Liver (tissue), 9 donors: Measurements from ENCODE around the gene ZAP70. TPM values are rescaled to one million over a fixed set of nuclear protein-coding genes. Genes with fewer than 3 reads are reported as not detected.

Experiments used
- DNase-seq: peaks from one replicate; pipeline ENCODE4 v3.0.0-alpha.2; 2017; ENCODE audit warnings: low spot score
- H3K27ac ChIP-seq, 2 donors: one replicate each; pipeline ENCODE4 v1.7.0; 2013; ENCODE audit warnings: inconsistent platforms in 2 of 2, low read length in 2 of 2, control low read depth in 1 of 2, low read depth in 1 of 2, mild to moderate bottlenecking in 1 of 2
- H3K27me3 ChIP-seq, 4 donors: one replicate each; pipeline versions ENCODE4 v1.6.1 to v1.7.0; 2013; ENCODE audit warnings: low read length in 3 of 4, inconsistent platforms in 1 of 4, mild to moderate bottlenecking in 1 of 4, moderate library complexity in 1 of 4; ENCODE audit not compliant: control insufficient read depth in 4 of 4, insufficient read depth in 4 of 4
- H3K36me3 ChIP-seq, 4 donors: one replicate each; pipeline versions ENCODE4 v1.6.1 to v1.7.0; 2013; ENCODE audit warnings: low read length in 3 of 4, mild to moderate bottlenecking in 3 of 4, low read depth in 1 of 4, moderate library complexity in 1 of 4; ENCODE audit not compliant: control insufficient read depth in 4 of 4, insufficient read depth in 3 of 4
- H3K4me1 ChIP-seq, 4 donors: one replicate each; pipeline versions ENCODE4 v1.6.1 to v1.7.0; 2013; ENCODE audit warnings: low read length in 3 of 4, mild to moderate bottlenecking in 3 of 4, moderate library complexity in 1 of 4; ENCODE audit not compliant: control insufficient read depth in 4 of 4, insufficient read depth in 4 of 4
- H3K4me3 ChIP-seq, 3 donors: one replicate each; pipeline versions ENCODE4 v1.6.1 to v1.7.0; 2013; ENCODE audit warnings: low read length in 3 of 3, control low read depth in 1 of 3, low read depth in 1 of 3, mild to moderate bottlenecking in 1 of 3
- H3K9ac ChIP-seq, 2 donors: one replicate each; pipeline ENCODE4 v1.7.0; 2013; ENCODE audit warnings: low read length in 2 of 2, mild to moderate bottlenecking in 2 of 2, moderate library complexity in 2 of 2, control low read depth in 1 of 2, low read depth in 1 of 2
- H3K9me3 ChIP-seq, 4 donors: one replicate each; pipeline versions ENCODE4 v1.6.1 to v1.7.0; 2013; ENCODE audit warnings: low read length in 3 of 4; ENCODE audit not compliant: control insufficient read depth in 4 of 4
- FOXA1 ChIP-seq: IDR thresholded peaks from 2 replicates; pipeline ENCODE4 v1.6.1; 2016; ENCODE audit warnings: antibody characterized with exemption
- FOXA2 ChIP-seq: IDR thresholded peaks from 2 replicates; pipeline ENCODE4 v1.6.1; 2016; ENCODE audit warnings: antibody characterized with exemption
- GABPA ChIP-seq, 2 donors: IDR thresholded peaks in 1 of 2; conservative IDR thresholded peaks in 1 of 2; 2 replicates each; pipeline ENCODE4 v1.6.1; 2016; ENCODE audit warnings: antibody characterized with exemption in 2 of 2, mild to moderate bottlenecking in 1 of 2, moderate library complexity in 1 of 2
- HNF4A ChIP-seq, 2 donors: conservative IDR thresholded peaks; 2 replicates each; pipeline ENCODE4 v1.6.1; 2016; ENCODE audit warnings: antibody characterized with exemption in 2 of 2, mild to moderate bottlenecking in 2 of 2
- JUND ChIP-seq, 2 donors: IDR thresholded peaks; 2 replicates each; pipeline ENCODE4 v1.6.1; 2016; ENCODE audit warnings: antibody characterized with exemption in 2 of 2
- NR2F2 ChIP-seq: IDR thresholded peaks from 2 replicates; pipeline ENCODE4 v1.6.1; 2016; ENCODE audit warnings: antibody characterized with exemption
- RAD21 ChIP-seq, 2 donors: IDR thresholded peaks; 2 replicates each; pipeline ENCODE4 v1.6.1; 2016; ENCODE audit warnings: antibody characterized with exemption in 2 of 2, mild to moderate bottlenecking in 2 of 2
- SP1 ChIP-seq: IDR thresholded peaks from 2 replicates; pipeline ENCODE4 v1.6.1; 2018; ENCODE audit warnings: antibody characterized with exemption, mild to moderate bottlenecking
- TAF1 ChIP-seq: conservative IDR thresholded peaks from 2 replicates; pipeline ENCODE4 v1.6.1; 2016; ENCODE audit warnings: antibody characterized with exemption, mild to moderate bottlenecking
- WGBS: extraction: QIAGEN DNeasy Blood & Tissue Kit; methylation state at CpG from one replicate; pipeline ENCODE4 v1.1.7; 2013; 5-methylcytosine and 5-hydroxymethylcytosine counted together
- polyA plus RNA-seq, 2 donors: library from polyadenylated mRNA; stranded (reverse) in 1 of 2; unstranded in 1 of 2; fragments of 200-250 nt in 1 of 2; fragments of >200 nt in 1 of 2; fragmentation: Nextera tagmentation in 1 of 2; extraction: Ambion mirVana in 1 of 2; gene quantifications; one replicate each; pipeline versions ENCODE4 v1.2.1 to v1.2.3, GENCODE V29; 2013 to 2015
- total RNA-seq, 2 donors: library from RNA; depleted of rRNA; stranded (reverse); fragments of >200 nt; gene quantifications; one replicate each; pipeline ENCODE4 v1.2.3, GENCODE V29; 2014
- TF ChIP-seq, protein P1 (sequence below): fragments of 150-350 bp; IDR thresholded peaks from 2 replicates; pipeline ENCODE4 v1.5.1; 2017; ENCODE audit warnings: improper control_type of control experiment, low read depth, low read length; ENCODE audit not compliant: missing input control
- TF ChIP-seq, protein P2 (sequence below): IDR thresholded peaks from 2 replicates; pipeline ENCODE4 v1.6.1; 2016; ENCODE audit warnings: antibody characterized with exemption, mild to moderate bottlenecking
- TF ChIP-seq, protein P3 (sequence below): IDR thresholded peaks from 2 replicates; pipeline ENCODE4 v1.6.1; 2016; ENCODE audit warnings: antibody characterized with exemption
- donor health status: healthy.
- donor health status: healthy.
- donor health status: healthy.
- donor health status: healthy.
- donor health status: healthy.

ZAP70 gene
- total and polyA plus RNA-seq, 4 donors: 1.2 to 4.9 (median 1.4) TPM

DNA sequence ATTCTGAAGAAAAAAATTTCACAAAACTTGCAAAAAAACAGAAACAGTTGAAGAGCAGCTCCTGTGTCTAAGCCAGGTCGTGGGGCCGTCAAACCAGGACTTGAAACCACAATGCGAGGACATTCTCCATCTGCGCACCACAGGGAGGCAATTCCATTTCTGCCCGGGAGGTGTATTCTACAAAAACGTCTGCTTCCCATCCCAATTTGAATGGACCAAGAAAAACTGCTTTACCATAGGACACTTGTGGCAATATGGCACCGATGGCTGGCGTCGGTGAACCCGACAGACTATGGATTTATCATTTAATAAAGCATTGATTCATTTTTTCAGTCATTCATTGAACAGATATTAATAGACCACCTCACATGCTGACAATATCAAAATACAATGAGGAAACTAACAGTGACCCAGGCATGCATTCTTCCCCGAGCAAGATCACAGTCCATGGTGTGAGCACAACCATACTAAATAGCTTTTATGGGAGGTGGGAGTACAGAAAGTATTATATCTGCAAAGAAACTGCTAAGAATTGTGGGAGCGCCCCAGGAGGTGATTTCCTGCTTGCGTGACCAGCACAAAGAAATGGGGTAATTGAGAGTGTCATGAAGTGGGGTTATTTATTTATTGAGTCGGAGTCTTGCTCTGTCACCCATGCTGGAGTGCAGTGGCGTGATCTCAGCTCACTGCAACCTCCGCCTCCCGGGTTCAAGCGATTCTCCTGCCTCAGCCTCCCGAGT lies 10.5 kb upstream of the ZAP70 start:
- Histone ChIP-seq H3K9ac (no peak overlapping the region), H3K4me1 (peaks cover 0 to 3% (median 0%) of the 10 kb centered on the region in 4 donors), H3K9me3 (no peaks in the 10 kb centered on the region), H3K27me3 (no peaks in the 10 kb centered on the region), H3K4me3 (no peak overlapping the region), H3K27ac (no peak overlapping the region), H3K36me3 (no peaks in the 10 kb centered on the region)
- no peak for DNase-seq
- no peak for TF ChIP-seq SP1
- WGBS: 93% methylated on average over 19 of the region's 19 CpGs

DNA sequence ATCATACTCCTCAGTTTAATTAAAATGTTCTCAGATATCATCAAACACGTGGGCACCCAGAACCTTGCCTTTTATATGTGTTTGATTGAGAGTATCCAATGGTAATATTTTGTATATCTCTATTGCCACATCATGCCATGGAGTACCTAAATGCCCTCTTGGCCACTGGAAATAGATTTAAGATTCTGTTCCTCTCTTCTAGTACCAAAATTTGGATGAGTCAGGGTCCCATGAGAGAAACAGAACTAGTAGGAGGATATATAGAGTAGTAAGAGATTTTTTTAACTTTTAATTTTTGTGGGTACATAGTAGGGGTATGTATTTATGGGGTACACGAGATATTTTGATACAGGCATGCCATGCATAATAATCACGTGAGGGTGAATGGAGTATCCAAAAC lies 9.6 kb upstream of the ZAP70 start:
- 70% methylated on average over 3 of the region's 3 CpGs for WGBS

More for the DNA sequence above, 9.6 kb upstream of the ZAP70 start:
- TF ChIP-seq HNF4A (conservative IDR thresholded peaks at IDR 0.05) (no peak), SP1 (no peak), FOXA1 (no peak), TAF1 (no peak), GABPA (IDR thresholded peaks at IDR 0.05 in 1 of 2, conservative IDR thresholded peaks at IDR 0.05 in 1 of 2) (no peak), JUND (IDR thresholded peaks at IDR 0.05) (no peak), NR2F2 (no peak), FOXA2 (no peak), RAD21 (IDR thresholded peaks at IDR 0.05) (no peak)
- TF ChIP-seq, protein P1, sequence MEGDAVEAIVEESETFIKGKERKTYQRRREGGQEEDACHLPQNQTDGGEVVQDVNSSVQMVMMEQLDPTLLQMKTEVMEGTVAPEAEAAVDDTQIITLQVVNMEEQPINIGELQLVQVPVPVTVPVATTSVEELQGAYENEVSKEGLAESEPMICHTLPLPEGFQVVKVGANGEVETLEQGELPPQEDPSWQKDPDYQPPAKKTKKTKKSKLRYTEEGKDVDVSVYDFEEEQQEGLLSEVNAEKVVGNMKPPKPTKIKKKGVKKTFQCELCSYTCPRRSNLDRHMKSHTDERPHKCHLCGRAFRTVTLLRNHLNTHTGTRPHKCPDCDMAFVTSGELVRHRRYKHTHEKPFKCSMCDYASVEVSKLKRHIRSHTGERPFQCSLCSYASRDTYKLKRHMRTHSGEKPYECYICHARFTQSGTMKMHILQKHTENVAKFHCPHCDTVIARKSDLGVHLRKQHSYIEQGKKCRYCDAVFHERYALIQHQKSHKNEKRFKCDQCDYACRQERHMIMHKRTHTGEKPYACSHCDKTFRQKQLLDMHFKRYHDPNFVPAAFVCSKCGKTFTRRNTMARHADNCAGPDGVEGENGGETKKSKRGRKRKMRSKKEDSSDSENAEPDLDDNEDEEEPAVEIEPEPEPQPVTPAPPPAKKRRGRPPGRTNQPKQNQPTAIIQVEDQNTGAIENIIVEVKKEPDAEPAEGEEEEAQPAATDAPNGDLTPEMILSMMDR: no peak
- TF ChIP-seq, protein P2, sequence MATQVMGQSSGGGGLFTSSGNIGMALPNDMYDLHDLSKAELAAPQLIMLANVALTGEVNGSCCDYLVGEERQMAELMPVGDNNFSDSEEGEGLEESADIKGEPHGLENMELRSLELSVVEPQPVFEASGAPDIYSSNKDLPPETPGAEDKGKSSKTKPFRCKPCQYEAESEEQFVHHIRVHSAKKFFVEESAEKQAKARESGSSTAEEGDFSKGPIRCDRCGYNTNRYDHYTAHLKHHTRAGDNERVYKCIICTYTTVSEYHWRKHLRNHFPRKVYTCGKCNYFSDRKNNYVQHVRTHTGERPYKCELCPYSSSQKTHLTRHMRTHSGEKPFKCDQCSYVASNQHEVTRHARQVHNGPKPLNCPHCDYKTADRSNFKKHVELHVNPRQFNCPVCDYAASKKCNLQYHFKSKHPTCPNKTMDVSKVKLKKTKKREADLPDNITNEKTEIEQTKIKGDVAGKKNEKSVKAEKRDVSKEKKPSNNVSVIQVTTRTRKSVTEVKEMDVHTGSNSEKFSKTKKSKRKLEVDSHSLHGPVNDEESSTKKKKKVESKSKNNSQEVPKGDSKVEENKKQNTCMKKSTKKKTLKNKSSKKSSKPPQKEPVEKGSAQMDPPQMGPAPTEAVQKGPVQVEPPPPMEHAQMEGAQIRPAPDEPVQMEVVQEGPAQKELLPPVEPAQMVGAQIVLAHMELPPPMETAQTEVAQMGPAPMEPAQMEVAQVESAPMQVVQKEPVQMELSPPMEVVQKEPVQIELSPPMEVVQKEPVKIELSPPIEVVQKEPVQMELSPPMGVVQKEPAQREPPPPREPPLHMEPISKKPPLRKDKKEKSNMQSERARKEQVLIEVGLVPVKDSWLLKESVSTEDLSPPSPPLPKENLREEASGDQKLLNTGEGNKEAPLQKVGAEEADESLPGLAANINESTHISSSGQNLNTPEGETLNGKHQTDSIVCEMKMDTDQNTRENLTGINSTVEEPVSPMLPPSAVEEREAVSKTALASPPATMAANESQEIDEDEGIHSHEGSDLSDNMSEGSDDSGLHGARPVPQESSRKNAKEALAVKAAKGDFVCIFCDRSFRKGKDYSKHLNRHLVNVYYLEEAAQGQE: no peak
- TF ChIP-seq, protein P3, sequence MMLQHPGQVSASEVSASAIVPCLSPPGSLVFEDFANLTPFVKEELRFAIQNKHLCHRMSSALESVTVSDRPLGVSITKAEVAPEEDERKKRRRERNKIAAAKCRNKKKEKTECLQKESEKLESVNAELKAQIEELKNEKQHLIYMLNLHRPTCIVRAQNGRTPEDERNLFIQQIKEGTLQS: no peak
- DNase-seq: no peak
- Histone ChIP-seq H3K9ac (no peak overlapping the region), H3K4me3 (no peak overlapping the region), H3K36me3 (no peaks in the 10 kb centered on the region), H3K4me1 (peaks cover 0 to 3% (median 0%) of the 10 kb centered on the region in 4 donors), H3K9me3 (no peaks in the 10 kb centered on the region), H3K27me3 (no peaks in the 10 kb centered on the region), H3K27ac (no peak overlapping the region)
